ENCODE results near the gene PLA2R1. TPM values are rescaled to one million over a fixed set of nuclear protein-coding genes. Genes with fewer than 3 reads are reported as not detected.

PLA2R1 gene
- total and polyA plus RNA-seq, 2 donors (not counting 1 experiment from before 2014, with no cell fraction given), result 8.0 to 8.3 TPM

GRCh38 chr2:159925975-159926374 lies 136.4 kb downstream of the PLA2R1 start:
- H3K27ac ChIP-seq (ENCODE audit: insufficient read depth, low read length), result no peak overlapping the region
- H3K36me3 ChIP-seq (ENCODE audit: control insufficient read depth, insufficient read depth, low read length), result no peaks in the 10 kb centered on the region
- H3K9me3 ChIP-seq (ENCODE audit: control insufficient read depth, insufficient read depth, low read depth, low read length), result no peaks in the 10 kb centered on the region
- no peak overlapping the region for H2AFZ ChIP-seq (ENCODE audit: low read length)
- no peak overlapping the region for H3K9ac ChIP-seq (ENCODE audit: insufficient read depth, low read length)
- H3K4me1 ChIP-seq (ENCODE audit: control insufficient read depth, extremely low read depth, insufficient read depth, low read length), result no peaks in the 10 kb centered on the region
- no peaks in the 10 kb centered on the region for H4K20me1 ChIP-seq (ENCODE audit: control insufficient read depth, extremely low read depth, insufficient read depth, low read length)
- H3K79me2 ChIP-seq (ENCODE audit: control insufficient read depth, insufficient read depth, low read length), result no peaks in the 10 kb centered on the region
- TF ChIP-seq CTCF (conservative IDR thresholded peaks at IDR 0.05 in 1 of 2, IDR thresholded peaks at IDR 0.05 in 1 of 2; ENCODE audit: low read depth in 1 of 2, low read length in 2 of 2), result no peak
- no peak for TF ChIP-seq EZH2 (IDR thresholded peaks at IDR 0.05; ENCODE audit: low read length, missing control alignments)
- H3K4me2 ChIP-seq (ENCODE audit: extremely low read depth, insufficient read depth, low read length), result no peak overlapping the region
- DNase-seq (ENCODE audit: low read depth in 2 of 2), result no peak
- no peak overlapping the region for H3K4me3 ChIP-seq (replicated peaks in 1 of 4; ENCODE audit: control extremely low read depth in 1 of 4, insufficient read depth in 1 of 4, low read depth in 3 of 4, low read length in 4 of 4)
- peaks cover 4% of the 10 kb centered on the region for H3K27me3 ChIP-seq (ENCODE audit: control insufficient read depth, insufficient read depth, low read length)

- no peak for DNase-seq (ENCODE audit: low read depth in 2 of 2)
- no peaks in the 10 kb centered on the region for H3K4me1 ChIP-seq (ENCODE audit: control insufficient read depth, extremely low read depth, insufficient read depth, low read length)
- no peaks in the 10 kb centered on the region for H3K9me3 ChIP-seq (ENCODE audit: control insufficient read depth, insufficient read depth, low read depth, low read length)
- no peaks in the 10 kb centered on the region for H3K36me3 ChIP-seq (ENCODE audit: control insufficient read depth, insufficient read depth, low read length)
- no peaks in the 10 kb centered on the region for H3K79me2 ChIP-seq (ENCODE audit: control insufficient read depth, insufficient read depth, low read length)
- peaks cover 7% of the 10 kb centered on the region for H3K27me3 ChIP-seq (ENCODE audit: control insufficient read depth, insufficient read depth, low read length)
- H3K27ac ChIP-seq (ENCODE audit: insufficient read depth, low read length), result no peak overlapping the region
- H4K20me1 ChIP-seq (ENCODE audit: control insufficient read depth, extremely low read depth, insufficient read depth, low read length), result no peaks in the 10 kb centered on the region
- H3K9ac ChIP-seq (ENCODE audit: insufficient read depth, low read length), result no peak overlapping the region
- no peak for TF ChIP-seq CTCF (conservative IDR thresholded peaks at IDR 0.05 in 1 of 2, IDR thresholded peaks at IDR 0.05 in 1 of 2; ENCODE audit: low read depth in 1 of 2, low read length in 2 of 2)
- TF ChIP-seq EZH2 (IDR thresholded peaks at IDR 0.05; ENCODE audit: low read length, missing control alignments), result no peak
- H2AFZ ChIP-seq (ENCODE audit: low read length), result no peak overlapping the region
- no peak overlapping the region for H3K4me3 ChIP-seq (replicated peaks in 1 of 4; ENCODE audit: control extremely low read depth in 1 of 4, insufficient read depth in 1 of 4, low read depth in 3 of 4, low read length in 4 of 4)
- H3K4me2 ChIP-seq (ENCODE audit: extremely low read depth, insufficient read depth, low read length), result no peak overlapping the region
Measured at GRCh38 chr2:159922563-159922962, 139.9 kb downstream of the PLA2R1 start.

- Histone ChIP-seq H3K27me3 (ENCODE audit: control insufficient read depth, insufficient read depth, low read length) (peaks cover 7% of the 10 kb centered on the region), H3K4me1 (ENCODE audit: control insufficient read depth, extremely low read depth, insufficient read depth, low read length) (no peaks in the 10 kb centered on the region), H3K4me2 (ENCODE audit: extremely low read depth, insufficient read depth, low read length) (no peak overlapping the region), H3K27ac (ENCODE audit: insufficient read depth, low read length) (no peak overlapping the region), H2AFZ (ENCODE audit: low read length) (no peak overlapping the region), H3K9ac (ENCODE audit: insufficient read depth, low read length) (no peak overlapping the region), H3K9me3 (ENCODE audit: control insufficient read depth, insufficient read depth, low read depth, low read length) (no peaks in the 10 kb centered on the region), H3K4me3 (replicated peaks in 1 of 4; ENCODE audit: control extremely low read depth in 1 of 4, insufficient read depth in 1 of 4, low read depth in 3 of 4, low read length in 4 of 4) (no peak overlapping the region), H3K36me3 (ENCODE audit: control insufficient read depth, insufficient read depth, low read length) (no peaks in the 10 kb centered on the region), H4K20me1 (ENCODE audit: control insufficient read depth, extremely low read depth, insufficient read depth, low read length) (no peaks in the 10 kb centered on the region), H3K79me2 (ENCODE audit: control insufficient read depth, insufficient read depth, low read length) (no peaks in the 10 kb centered on the region)
- DNase-seq (ENCODE audit: low read depth in 2 of 2), result peak; percentile 52 to 54
- TF ChIP-seq EZH2 (IDR thresholded peaks at IDR 0.05; ENCODE audit: low read length, missing control alignments) (no peak), CTCF (conservative IDR thresholded peaks at IDR 0.05 in 1 of 2, IDR thresholded peaks at IDR 0.05 in 1 of 2; ENCODE audit: low read depth in 1 of 2, low read length in 2 of 2) (peak; percentile 58 to 75)
Measured at GRCh38 chr2:159921752-159922404, 140.5 kb downstream of the PLA2R1 start.

All from fibroblast of lung (primary cell).